ENCODE results near the gene HLA-DMB. TPM values are rescaled to one million over a fixed set of nuclear protein-coding genes. Genes with fewer than 3 reads are reported as not detected.

HLA-DMB gene
- polyA plus RNA-seq, 1 of the 3 experiments (the other 2 are of a cell fraction) = not detected

GRCh38 chr6:32963866-32964265 is 23.0 kb upstream of the HLA-DMB start:
- Histone ChIP-seq H2AFZ (ENCODE audit: low read depth) (no peak overlapping the region), H4K20me1 (ENCODE audit: insufficient read depth) (no peaks in the 10 kb centered on the region), H3K79me2 (ENCODE audit: insufficient read depth) (peaks cover 26% of the 10 kb centered on the region), H3K27me3 (ENCODE audit: insufficient read depth) (no peaks in the 10 kb centered on the region), H3K4me2 (no peak overlapping the region), H3K4me3 (ENCODE audit: low read depth in 2 of 2, low read length in 1 of 2) (no peak overlapping the region), H3F3A (replicated peaks; ENCODE audit: insufficient read depth) (peaks cover 5% of the 10 kb centered on the region), H3K4me1 (ENCODE audit: control insufficient read depth in 1 of 2, insufficient read depth in 2 of 2, low read depth in 1 of 2, low read length in 1 of 2) (peaks cover 6% of the 10 kb centered on the region in 2 experiments; a peak in 3 of 4 replicates), H3K9me2 (no peaks in the 10 kb centered on the region), H3K9me3 (no peaks in the 10 kb centered on the region), H3K27ac (ENCODE audit: low read depth in 2 of 2, low read length in 1 of 2) (no peak overlapping the region), H3K9ac (no peak overlapping the region), H3K36me3 (replicated peaks in 1 of 2; ENCODE audit: control insufficient read depth in 1 of 2, insufficient read depth in 2 of 2, low read length in 1 of 2) (no peaks in the 10 kb centered on the region)
- DNase-seq = no peak
- POLR2A ChIA-PET = no interaction called here
- WGBS (ENCODE audit: low lambda C conversion rate) = 93% methylated on average over 1 of the region's 1 CpG
- no peak for TF ChIP-seq ELF1 (IDR thresholded peaks at IDR 0.05)
- no peak for TF ChIP-seq RCOR1 (IDR thresholded peaks at IDR 0.05; ENCODE audit: low read length)
- TF ChIP-seq NRF1 (IDR thresholded peaks at IDR 0.05; ENCODE audit: low read depth, low read length) = no peak
- TF ChIP-seq FOXM1 (IDR thresholded peaks at IDR 0.05; ENCODE audit: low read depth) = no peak
- no peak for TF ChIP-seq GABPA (IDR thresholded peaks at IDR 0.05; ENCODE audit: low read depth)
- no peak for TF ChIP-seq CTCF (IDR thresholded peaks at IDR 0.05)
- TF ChIP-seq GATA2 (CRISPR knock-in tag; IDR thresholded peaks at IDR 0.05) = no peak
- no peak for TF ChIP-seq YY1 (IDR thresholded peaks at IDR 0.05; ENCODE audit: low read depth)
- TF ChIP-seq POLR2AphosphoS5 (IDR thresholded peaks at IDR 0.05; ENCODE audit: low read depth, low read length) = no peak
- no peak for TF ChIP-seq MAX (IDR thresholded peaks at IDR 0.05; ENCODE audit: low read depth)
- no peak for TF ChIP-seq RAD21 (IDR thresholded peaks at IDR 0.05; ENCODE audit: low read length)
- TF ChIP-seq MEF2A (IDR thresholded peaks at IDR 0.05; ENCODE audit: borderline replicate concordance, low read depth) = no peak
- no peak for TF ChIP-seq USF1 (IDR thresholded peaks at IDR 0.05; ENCODE audit: borderline replicate concordance, low read depth)
- TF ChIP-seq SMC3 (IDR thresholded peaks at IDR 0.05; ENCODE audit: low read depth, low read length) = no peak
- TF ChIP-seq RFX5 (IDR thresholded peaks at IDR 0.05; ENCODE audit: low read length) = no peak
- CTCF ChIA-PET = interaction anchor here (0.9 to 2.8 kb wide), 5 partner anchors 9 to 78 kb away, joined by 3 to 17 read pairs (median 4); partner anchors contain the start of gene HLA-DMA

GRCh38 chr6:32962213-32962826 is 21.5 kb upstream of the HLA-DMB start:
- H3K4me1 ChIP-seq (ENCODE audit: control insufficient read depth in 1 of 2, insufficient read depth in 2 of 2, low read depth in 1 of 2, low read length in 1 of 2) = peaks cover 4 to 6% of the 10 kb centered on the region in 2 experiments; a peak in 3 of 4 replicates
- H3K79me2 ChIP-seq (ENCODE audit: insufficient read depth) = peaks cover 16% of the 10 kb centered on the region; the same call in 1 of the 2 replicates
- H3K4me2 ChIP-seq = no peak overlapping the region; the same call in 1 of the 2 replicates
- no peak overlapping the region for H3K27ac ChIP-seq (ENCODE audit: low read depth in 2 of 2, low read length in 1 of 2)
- DNase-seq = no peak
- H3K4me3 ChIP-seq (ENCODE audit: low read depth in 2 of 2, low read length in 1 of 2) = no peak overlapping the region
- 40% methylated on average over 1 of the region's 1 CpG for WGBS (ENCODE audit: low lambda C conversion rate)
- no peak overlapping the region for H2AFZ ChIP-seq (ENCODE audit: low read depth)
- no peaks in the 10 kb centered on the region for H3K36me3 ChIP-seq (replicated peaks in 1 of 2; ENCODE audit: control insufficient read depth in 1 of 2, insufficient read depth in 2 of 2, low read length in 1 of 2)
- no peaks in the 10 kb centered on the region for H3K27me3 ChIP-seq (ENCODE audit: insufficient read depth)
- no peaks in the 10 kb centered on the region for H4K20me1 ChIP-seq (ENCODE audit: insufficient read depth)
- H3F3A ChIP-seq (replicated peaks; ENCODE audit: insufficient read depth) = no peaks in the 10 kb centered on the region
- ChIA-PET POLR2A (interaction anchor here (1.6 kb wide), 1 partner anchor 10 kb away, joined by 8 read pairs; no protein-coding TSS in a partner anchor), CTCF (interaction anchor here (0.9 to 2.8 kb wide), 3 partner anchors 22 to 29 kb away, joined by 3 to 16 read pairs (median 4); no protein-coding TSS in a partner anchor)
- no peak overlapping the region for H3K9ac ChIP-seq
- H3K9me2 ChIP-seq = no peaks in the 10 kb centered on the region
- H3K9me3 ChIP-seq = no peaks in the 10 kb centered on the region
- TF ChIP-seq MAX (IDR thresholded peaks at IDR 0.05; ENCODE audit: low read depth) (no peak), EZH2phosphoT487 (IDR thresholded peaks at IDR 0.05; ENCODE audit: borderline replicate concordance, low read depth) (no peak), EP300 (IDR thresholded peaks at IDR 0.05; ENCODE audit: borderline replicate concordance in 1 of 2, low read depth in 1 of 2, low read length in 1 of 2) (no peak), CTCF (IDR thresholded peaks at IDR 0.05) (no peak), TCF12 (IDR thresholded peaks at IDR 0.05) (no peak), FOXJ3 (CRISPR knock-in tag; IDR thresholded peaks at IDR 0.05) (no peak), RCOR1 (IDR thresholded peaks at IDR 0.05; ENCODE audit: low read length) (no peak), POLR2AphosphoS5 (IDR thresholded peaks at IDR 0.05; ENCODE audit: low read depth, low read length) (no peak), IRF3 (IDR thresholded peaks at IDR 0.05; ENCODE audit: low read depth, low read length) (no peak), FOXM1 (IDR thresholded peaks at IDR 0.05; ENCODE audit: low read depth) (no peak)

Measured in SK-N-SH (cell line).